ENCODE data around the gene SOX15.

The SOX15 gene

DNA sequence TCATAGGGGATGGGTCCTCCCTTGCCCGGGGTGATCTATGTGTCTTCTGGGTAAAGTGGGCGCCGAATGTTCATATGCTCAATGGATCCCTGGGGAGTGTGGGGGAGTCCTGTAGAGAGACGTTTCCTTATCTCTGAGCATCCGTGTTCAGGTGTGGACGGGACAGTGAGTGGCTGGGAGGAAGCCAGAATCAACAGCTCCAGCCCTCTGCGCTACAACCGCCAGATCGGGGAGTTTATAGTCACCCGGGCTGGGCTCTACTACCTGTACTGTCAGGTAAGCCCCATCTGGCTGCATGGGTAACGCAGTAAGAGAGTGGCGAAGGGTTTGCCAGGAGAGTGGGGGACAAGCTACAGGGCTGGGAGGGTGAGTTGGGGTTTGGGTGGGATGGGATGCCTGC lies 33.3 kb downstream of the SOX15 start:
- DNase-seq: no peak

DNA sequence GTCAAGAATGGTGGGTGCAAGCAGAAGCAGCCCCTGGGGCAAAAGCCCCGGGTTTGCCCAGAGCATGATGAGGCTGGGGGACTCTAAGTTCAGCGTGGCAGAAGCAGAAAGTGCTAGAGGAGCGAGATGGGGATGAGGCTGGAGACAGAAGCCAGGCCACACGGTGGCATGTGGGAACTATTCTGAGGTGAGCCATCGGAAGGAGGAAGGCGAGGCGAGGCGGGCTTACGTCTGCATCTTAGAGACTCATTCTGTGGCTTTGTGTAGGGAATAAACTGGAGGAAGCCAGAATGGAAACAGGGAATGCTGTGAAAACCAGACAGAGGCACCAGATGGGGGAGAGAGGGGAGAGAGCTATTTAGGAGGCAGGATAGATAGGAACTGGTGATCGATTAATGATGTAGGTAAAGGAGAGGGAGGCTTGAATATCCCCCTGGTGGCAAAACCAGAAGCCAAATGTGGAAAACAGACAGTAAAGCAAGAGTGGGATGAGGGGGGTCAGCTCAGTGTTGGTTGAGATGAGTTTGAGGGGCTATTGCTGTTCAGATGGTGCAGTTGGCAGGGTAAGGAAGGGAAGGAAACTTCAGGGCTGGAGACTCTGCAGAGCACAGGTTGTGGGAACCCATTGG lies 34.5 kb downstream of the SOX15 start:
- no peak for DNase-seq

DNA sequence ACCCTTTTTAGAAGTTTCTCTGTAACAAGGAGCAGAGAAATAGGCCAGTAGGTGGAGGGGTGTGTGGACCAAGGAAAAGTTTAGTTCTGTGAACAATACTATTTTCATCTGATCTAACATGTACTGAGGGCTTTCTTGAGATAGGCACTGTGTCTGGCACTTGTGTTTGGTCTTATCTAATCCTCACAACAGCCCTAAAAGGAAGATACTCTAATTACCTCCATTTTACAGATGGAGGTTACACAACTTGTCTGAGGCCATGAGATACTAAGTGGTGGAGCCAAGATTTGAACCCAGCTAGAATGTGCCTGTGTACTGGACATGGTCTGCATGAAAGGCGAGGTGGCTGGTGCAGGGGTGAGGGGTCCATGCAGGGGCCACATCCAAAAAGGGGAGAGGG lies 36.5 kb downstream of the SOX15 start:
- no peak for DNase-seq

DNA sequence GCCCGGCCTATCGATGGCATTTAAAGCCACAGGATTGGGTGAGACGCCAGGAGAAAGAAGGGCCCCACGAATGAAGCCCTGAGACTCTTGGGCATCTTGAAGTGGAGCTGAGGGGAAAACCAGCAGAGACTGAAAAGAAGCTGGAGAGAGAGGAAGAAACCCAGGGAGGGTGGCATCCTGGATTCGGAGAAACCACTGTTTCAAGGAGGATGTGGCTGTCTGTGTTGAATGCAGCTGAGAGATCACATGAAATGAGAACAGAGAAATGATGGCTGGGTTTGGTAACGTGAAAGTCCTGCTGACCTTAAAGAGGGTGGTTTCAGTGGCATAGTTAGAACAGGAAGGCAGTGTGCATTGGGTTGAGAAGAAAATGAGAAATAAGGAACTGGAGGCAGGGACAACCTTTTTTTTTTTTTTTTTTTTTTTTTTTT lies 37.3 kb downstream of the SOX15 start:
- no peak for DNase-seq

DNA sequence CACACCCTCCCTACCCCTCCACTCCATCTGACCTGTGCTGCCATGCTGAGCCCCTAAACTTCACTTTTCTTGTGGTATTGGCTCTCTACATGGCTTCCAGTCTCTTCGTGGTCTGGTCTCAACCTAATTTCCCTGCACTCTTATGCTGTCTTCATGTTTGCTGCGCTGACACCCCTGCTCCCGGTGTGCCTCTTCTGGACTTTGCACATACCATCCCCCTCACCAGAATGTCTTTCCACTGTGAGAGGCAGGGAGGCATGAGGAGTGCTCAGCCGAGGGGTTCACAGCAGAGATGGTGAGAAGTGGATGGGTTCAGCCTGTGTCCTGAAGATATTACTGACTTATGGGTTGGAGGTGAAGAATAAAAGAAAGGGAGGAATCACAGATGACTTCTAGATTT lies 38.5 kb downstream of the SOX15 start:
- DNase-seq: no peak

DNA sequence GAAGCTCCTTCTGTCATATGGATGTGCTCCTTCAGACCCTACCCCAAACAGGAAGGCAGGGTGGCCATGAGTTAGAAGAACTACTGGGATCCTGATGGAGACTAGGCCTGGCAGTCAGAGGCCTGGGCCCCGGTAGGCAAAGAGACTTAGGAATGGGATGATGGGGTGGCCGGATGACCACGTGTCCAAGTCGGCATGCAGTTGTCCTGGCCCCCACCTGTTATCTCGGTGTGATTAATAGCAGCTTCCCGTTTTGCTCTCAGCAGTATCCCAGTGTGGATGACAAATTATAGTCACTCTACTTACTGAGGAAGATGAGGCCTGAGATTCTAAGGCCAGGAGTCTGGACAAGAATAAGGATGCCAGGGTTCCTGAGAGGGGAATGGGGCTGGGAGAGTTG lies 39.5 kb downstream of the SOX15 start:
- DNase-seq: no peak

DNA sequence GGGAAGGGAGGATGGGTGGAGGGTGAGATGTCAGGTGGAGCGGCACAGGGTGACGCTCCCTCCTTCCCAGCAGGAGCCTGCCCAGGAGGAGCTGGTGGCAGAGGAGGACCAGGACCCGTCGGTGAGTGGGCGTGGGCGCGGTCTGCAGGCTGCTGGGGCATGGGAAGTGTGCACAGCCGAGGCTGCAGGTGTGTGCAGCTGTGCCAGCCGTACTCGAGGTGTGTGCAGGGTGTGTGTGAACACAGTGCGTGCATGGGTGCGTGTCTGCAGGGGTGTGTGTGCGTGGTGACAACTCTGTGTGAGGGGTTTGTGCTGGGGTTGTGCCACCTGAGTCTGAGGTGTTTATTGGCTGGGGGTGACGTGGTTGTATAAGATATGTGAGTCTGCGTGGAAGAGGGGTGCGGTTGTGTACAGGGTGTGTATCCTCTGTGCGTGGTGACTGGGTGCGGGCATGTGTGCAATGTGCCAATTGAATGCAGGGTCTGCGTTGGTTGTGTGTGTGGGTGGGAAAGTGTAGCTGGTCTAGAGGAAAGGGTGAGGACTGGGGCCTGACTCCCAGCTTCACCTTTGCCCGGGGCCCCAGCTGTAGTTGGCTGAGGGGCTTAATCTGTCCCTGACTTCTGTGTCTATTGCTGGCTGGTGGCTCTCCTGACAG lies 40.4 kb downstream of the SOX15 start:
- peak; percentile 57 for DNase-seq

DNA sequence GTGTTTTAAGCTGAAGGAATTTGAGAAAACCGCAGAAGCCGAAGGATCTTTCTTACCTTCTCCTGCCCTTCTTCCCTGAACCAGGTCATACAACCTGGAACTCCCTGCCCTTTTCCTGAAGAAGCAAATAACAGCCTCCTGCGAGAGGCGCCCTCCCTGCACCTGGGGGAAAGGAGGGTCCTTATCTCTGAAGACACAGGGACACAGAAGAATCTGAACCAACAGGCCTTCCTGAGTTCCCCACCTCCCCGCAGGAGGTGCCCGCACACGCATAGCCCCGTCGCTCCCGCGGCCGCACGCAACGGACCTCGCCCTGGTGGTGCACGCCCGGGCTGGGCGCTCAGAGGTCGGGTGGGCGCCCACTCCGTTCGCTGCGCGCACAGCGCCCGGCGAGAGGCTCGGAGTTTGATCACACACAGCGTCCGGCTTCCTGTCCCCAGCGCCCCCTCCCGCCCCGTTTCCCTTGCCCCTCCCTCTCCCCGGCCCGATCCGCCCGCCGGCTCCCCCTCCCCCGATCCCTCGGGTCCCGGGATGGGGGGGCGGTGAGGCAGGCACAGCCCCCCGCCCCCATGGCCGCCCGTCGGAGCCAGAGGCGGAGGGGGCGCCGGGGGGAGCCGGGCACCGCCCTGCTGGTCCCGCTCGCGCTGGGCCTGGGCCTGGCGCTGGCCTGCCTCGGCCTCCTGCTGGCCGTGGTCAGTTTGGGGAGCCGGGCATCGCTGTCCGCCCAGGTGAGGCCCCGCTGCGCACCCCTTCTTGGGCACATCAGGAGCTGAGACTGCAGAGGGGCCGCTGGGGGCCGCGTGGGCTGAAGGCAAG lies 41.1 kb downstream of the SOX15 start, which contains the start of gene TNFSF12:
TSS of gene TNFSF12 (plus strand) at position 474 of the 816 bp plus-strand sequence. CDS start at position 570, 96 bp downstream.
- peak; percentile 66 for DNase-seq

DNA sequence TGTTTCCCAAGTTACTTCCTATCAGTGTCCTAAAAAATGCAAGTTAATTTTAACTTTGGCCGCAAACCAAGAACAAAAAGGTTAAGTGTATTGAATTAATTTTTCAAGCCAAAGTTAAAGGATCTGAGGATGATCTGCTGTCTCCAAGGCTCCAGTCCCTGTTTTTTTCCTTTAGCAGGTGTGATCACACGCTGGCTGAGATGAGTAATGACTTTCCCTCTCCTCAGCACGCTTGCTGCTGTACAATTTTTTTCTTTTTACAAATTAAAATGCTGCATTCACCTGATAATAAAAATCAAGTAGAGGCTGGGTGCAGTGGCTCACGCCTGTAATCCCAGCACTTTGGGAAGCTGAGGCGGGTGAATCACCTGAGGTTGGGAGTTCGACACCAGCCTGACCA lies 45.0 kb downstream of the SOX15 start:
- no peak for DNase-seq

DNA sequence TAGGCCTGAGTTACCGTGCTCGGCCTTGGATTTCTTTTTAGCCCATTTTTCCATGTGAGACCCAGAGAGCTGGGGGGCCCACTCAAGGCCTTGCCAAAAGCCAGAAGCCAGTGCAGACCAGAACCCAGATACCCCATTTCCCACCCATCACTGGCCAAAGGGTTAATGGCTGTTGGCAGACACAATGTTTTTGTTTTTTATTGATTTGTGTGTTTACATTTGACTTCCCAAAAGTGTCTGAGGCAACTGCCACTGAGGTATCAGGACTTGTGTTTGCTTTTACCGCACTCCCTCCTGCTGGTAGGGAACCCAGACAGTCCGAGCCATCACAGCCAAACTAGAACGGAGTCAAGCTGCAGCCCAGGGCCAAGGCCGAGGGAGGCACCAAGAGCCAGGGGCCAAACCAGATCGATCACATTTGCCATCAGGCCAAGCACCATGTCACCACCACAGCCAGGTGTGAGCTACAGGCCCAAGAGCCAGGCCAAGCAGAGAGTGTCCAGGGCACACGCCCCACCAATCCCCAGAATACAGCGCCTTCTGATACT lies 48.7 kb downstream of the SOX15 start:
- DNase-seq: no peak

DNA sequence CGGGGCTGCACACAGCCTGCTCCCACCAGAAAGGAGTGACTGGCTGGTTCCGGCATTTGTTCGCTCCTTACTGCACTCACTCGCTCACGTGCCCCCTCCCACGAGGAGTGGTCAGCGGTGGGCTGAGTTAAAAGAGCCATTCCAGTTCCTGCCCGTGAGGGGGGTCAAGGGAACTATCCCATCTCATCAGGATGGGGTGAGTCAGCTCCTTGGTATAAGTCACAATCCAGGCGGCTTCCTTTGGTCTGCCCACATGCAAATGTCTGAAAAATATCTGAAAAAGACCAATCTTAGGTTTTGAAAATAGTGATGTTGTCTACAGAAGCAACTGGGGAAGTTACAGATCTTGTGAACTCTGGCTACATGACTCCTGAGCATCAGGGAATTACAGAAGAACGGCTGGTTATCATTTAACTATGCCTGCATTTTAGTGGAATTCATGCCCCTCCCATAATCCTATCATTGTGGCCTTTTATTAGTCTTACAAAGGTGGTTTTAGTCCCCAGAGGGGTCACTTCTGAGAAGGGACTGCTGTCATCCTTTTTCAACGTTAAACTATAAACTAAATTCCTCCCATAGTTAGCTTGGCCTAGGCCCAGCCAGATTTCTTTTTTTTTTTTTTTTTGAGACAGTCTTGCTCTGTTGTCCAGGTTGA lies 50.9 kb downstream of the SOX15 start:
- DNase-seq: no peak

All from retina (tissue), 1 donor.